Measurements from ENCODE around the gene ALG14.

Gene ALG14

GRCh38 chr1:94926126-94926914 lies 146.4 kb downstream of the ALG14 start:
- DNase-seq: peak; percentile 49

- peak; percentile 57 for DNase-seq
Observed at GRCh38 chr1:94925561-94926125, 147.1 kb downstream of the ALG14 start.

DNA sequence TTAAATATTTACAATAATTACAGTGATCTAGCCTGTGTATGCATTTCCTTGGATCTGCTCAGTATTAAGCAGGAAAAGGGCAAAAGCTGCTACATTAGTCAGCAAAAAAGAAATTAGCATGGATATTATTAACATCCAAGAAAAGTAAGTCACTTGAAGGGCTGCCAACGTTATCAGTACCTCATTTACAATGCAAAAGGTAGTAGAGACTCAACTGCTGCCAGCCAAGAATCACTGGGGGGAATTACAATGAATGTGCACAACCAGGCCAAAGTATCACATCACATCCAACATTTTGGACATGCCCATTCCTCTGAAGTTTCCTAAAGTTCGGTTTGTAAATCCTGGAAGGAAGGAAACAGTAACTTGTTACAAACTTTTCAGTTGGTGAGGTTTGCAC lies 147.7 kb downstream of the ALG14 start:
- DNase-seq: no peak

All from NCI-H1694 treated with DMSO at 0.1 percent for 48 hours (cell line).